DND-41 (cell line): ENCODE results near the gene ADARB2.

Source experiments
- EZH2 ChIP-seq: IDR thresholded peaks from 3 replicates; pipeline ENCODE4 v1.6.1; 2012; ENCODE audit warnings: borderline replicate concordance, low read depth, mild to moderate bottlenecking, moderate library complexity, low read length, inconsistent platforms; ENCODE audit not compliant: severe bottlenecking
- TF ChIP-seq, protein P1 (sequence below): IDR thresholded peaks from 2 replicates; pipeline ENCODE4 v1.5.1; 2012; ENCODE audit warnings: borderline replicate concordance, low read length, moderate library complexity, mild to moderate bottlenecking; ENCODE audit not compliant: poor library complexity, severe bottlenecking; ENCODE audit errors: extremely low read depth

- TF ChIP-seq, protein P1, sequence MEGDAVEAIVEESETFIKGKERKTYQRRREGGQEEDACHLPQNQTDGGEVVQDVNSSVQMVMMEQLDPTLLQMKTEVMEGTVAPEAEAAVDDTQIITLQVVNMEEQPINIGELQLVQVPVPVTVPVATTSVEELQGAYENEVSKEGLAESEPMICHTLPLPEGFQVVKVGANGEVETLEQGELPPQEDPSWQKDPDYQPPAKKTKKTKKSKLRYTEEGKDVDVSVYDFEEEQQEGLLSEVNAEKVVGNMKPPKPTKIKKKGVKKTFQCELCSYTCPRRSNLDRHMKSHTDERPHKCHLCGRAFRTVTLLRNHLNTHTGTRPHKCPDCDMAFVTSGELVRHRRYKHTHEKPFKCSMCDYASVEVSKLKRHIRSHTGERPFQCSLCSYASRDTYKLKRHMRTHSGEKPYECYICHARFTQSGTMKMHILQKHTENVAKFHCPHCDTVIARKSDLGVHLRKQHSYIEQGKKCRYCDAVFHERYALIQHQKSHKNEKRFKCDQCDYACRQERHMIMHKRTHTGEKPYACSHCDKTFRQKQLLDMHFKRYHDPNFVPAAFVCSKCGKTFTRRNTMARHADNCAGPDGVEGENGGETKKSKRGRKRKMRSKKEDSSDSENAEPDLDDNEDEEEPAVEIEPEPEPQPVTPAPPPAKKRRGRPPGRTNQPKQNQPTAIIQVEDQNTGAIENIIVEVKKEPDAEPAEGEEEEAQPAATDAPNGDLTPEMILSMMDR: no peak
- no peak for TF ChIP-seq EZH2
Measured at GRCh38 chr10:1543596-1543995, 193.7 kb downstream of the ADARB2 start.
